GM06990 (cell line): ENCODE data around the gene MOB3B.

Source experiments
- DNase-seq: peaks from one replicate; pipeline ENCODE4 v3.0.0-alpha.2; 2011; ENCODE audit not compliant: insufficient read length; ENCODE audit errors: extremely low read depth
- H3K27me3 ChIP-seq: replicated peaks from 2 replicates; pipeline ENCODE4 v1.6.0; 2011; ENCODE audit warnings: low read length; ENCODE audit not compliant: control insufficient read depth, insufficient read depth
- H3K36me3 ChIP-seq: 2 replicates; pipeline ENCODE4 v1.5.1; 2011; ENCODE audit warnings: low read length; ENCODE audit not compliant: control insufficient read depth, insufficient read depth
- H3K4me3 ChIP-seq: replicated peaks from 2 replicates; pipeline ENCODE4 v1.5.1; 2011; ENCODE audit warnings: low read depth, mild to moderate bottlenecking, control low read depth, low read length
- TF ChIP-seq, protein P1 (sequence below): IDR thresholded peaks from 2 replicates; pipeline ENCODE4 v1.5.1; 2011; ENCODE audit warnings: low read length, control low read depth, mild to moderate bottlenecking, inconsistent platforms; ENCODE audit not compliant: insufficient read depth, poor library complexity, severe bottlenecking

The MOB3B gene

DNA sequence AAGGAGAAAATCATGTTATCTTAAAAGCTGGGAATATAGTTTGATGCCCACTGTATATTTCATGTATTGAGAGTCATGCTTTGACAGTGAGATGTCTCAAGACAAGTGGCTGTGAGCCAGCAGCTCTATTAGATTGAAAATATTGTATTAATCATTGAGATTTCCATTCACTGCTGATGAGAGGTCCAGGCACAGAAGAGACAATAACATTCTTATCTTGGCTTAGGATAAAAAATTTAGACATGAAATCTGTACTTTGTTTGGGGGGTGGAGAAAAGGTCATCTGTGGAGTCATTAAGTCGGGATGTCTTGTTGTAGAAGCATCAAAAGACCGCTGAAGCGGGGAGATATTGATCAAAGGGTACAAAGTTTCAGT lies 134.8 kb downstream of the MOB3B start:
- DNase-seq: no peak
- H3K36me3 ChIP-seq: no peaks in the 10 kb centered on the region
- H3K27me3 ChIP-seq: no peaks in the 10 kb centered on the region
- no peak overlapping the region for H3K4me3 ChIP-seq
- TF ChIP-seq, protein P1, sequence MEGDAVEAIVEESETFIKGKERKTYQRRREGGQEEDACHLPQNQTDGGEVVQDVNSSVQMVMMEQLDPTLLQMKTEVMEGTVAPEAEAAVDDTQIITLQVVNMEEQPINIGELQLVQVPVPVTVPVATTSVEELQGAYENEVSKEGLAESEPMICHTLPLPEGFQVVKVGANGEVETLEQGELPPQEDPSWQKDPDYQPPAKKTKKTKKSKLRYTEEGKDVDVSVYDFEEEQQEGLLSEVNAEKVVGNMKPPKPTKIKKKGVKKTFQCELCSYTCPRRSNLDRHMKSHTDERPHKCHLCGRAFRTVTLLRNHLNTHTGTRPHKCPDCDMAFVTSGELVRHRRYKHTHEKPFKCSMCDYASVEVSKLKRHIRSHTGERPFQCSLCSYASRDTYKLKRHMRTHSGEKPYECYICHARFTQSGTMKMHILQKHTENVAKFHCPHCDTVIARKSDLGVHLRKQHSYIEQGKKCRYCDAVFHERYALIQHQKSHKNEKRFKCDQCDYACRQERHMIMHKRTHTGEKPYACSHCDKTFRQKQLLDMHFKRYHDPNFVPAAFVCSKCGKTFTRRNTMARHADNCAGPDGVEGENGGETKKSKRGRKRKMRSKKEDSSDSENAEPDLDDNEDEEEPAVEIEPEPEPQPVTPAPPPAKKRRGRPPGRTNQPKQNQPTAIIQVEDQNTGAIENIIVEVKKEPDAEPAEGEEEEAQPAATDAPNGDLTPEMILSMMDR: no peak

DNA sequence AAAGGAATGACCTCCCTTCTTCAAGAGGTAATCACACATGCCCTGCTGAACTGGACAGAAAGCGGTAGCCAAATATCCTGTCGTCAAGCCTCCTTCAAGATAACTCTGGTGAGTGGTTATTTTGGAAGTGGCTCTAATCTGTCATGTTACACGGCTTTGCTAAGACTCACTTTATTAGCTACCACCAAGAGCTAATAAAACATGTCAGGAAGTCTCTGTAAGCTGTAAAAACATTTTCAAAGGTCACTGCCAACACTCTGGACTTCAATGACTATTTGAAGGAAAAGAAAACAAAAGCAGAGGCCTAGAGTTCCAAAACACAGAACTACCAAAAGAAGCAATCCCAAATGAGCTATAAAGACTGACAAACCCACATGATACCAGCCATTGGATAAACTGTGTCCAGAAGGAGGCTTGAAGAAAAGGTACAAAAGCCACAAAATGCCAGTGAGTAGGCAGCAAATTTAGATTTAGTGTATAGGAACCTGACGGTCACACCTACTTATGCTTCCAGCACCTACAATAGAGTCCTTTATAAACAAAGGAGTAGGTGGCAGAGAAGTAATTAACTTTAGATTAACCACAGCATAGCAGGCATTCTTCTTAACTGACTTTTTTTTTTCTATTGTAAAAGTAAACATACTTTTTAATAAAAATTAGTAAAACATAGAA lies 135.3 kb downstream of the MOB3B start:
- DNase-seq: no peak
- Histone ChIP-seq H3K27me3 (no peaks in the 10 kb centered on the region), H3K36me3 (no peaks in the 10 kb centered on the region), H3K4me3 (no peak overlapping the region)
- TF ChIP-seq, protein P1: no peak

DNA sequence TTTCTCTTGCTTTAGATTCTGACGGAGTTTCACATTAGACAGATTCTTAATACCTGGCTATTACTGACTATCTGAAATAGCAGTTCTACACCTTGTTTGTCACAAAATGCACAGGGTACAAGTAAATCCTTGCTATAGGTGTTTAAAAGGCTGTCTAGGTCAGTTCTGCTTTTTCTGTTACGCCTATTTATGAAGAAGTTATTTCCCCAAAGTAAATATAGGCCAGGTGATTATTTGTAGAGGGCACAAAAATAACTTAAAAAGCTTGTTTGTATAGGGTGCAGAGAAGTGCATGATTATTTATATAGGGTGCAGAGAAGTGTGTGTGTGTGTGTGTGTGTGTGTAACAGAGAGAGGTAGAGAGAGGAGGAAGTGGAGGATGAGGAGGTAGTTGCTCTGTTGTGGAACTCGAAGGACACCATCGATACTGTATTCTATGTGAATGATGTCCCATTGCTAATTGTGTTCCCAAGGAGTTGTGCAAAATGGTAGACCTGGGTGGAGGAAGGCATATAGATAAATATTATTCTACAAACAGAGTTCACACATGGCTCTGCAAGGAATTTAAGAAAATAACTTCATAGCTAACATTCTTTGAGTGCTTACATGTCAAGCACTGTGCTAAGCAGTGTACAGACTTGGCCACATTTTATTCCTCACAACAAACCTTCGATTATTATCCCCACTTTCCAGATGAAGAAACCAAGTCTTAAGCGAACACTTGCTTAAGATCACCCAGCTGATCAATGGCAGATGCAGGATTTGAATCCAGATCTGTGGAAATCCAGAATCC lies 136.4 kb downstream of the MOB3B start:
- H3K27me3 ChIP-seq: no peaks in the 10 kb centered on the region
- no peak overlapping the region for H3K4me3 ChIP-seq
- DNase-seq: no peak

DNA sequence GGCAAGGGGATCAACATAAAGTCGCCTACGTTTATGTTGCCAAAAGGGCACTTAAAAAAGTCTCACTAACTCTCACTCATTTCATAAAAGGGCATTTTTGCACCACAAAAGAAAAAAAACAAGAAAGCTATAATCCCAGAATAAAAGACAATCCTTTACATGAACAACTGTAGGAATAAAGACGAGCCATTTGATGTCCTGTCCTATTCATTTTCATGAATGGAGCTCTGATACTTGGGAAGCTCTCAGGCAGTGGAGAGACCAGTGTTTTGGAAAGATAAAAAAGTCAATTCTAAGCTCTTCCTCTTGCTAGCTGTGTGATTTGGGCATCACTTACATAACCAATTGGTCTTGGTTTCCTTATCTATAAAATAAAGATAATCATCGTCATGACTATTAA lies 137.2 kb downstream of the MOB3B start:
- no peaks in the 10 kb centered on the region for H3K36me3 ChIP-seq
- no peak overlapping the region for H3K4me3 ChIP-seq
- TF ChIP-seq, protein P1: no peak
- H3K27me3 ChIP-seq: no peaks in the 10 kb centered on the region
- no peak for DNase-seq

More for the DNA sequence above, 136.4 kb downstream of the MOB3B start:
- TF ChIP-seq, protein P1: no peak
- H3K36me3 ChIP-seq: no peaks in the 10 kb centered on the region

DNA sequence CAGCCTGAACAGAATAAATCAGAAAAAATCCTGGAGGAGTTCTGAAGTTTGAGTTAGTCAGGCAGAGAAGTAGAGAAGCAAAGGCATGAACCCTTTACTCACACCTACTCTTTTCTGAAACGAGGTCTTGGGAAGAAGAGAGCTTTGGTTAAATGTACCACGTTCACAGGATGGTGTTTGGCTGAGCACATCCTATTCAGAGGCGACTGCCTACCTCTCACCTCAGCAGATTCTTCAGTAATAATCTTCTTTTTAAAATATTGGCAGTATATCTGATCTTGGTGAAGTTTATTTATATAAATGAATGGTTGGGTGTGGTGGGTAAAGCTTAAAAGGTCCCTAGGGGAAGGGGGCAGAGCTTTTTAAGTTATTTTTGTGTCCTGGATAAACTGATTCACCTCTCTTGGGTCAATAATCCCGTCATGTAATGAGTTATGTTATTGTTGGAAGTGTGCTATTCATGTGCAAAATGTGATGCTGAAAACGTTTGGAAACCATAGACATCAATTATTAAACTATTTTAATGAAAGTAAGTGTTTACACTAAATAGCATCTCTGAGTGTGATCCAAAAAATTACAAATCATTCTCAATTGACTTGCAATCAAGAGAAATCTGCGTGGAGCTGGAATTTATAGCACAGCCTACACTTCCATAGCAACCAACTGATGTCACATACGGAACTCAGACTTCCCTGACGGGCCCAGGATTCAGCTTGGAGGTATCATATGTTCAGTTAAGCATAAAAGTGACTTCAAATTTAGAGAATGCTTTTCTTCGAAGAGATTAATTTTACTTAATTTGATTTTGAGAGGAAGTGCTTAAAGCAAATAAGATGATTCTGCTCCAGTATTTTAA lies 138.3 kb downstream of the MOB3B start:
- no peaks in the 10 kb centered on the region for H3K36me3 ChIP-seq
- DNase-seq: no peak
- H3K4me3 ChIP-seq: no peak overlapping the region
- H3K27me3 ChIP-seq: no peaks in the 10 kb centered on the region
- TF ChIP-seq, protein P1: no peak
